Skeletal muscle satellite cell (primary cell): Measurements from ENCODE around the gene NGDN.

Experiments used
- H3K27me3 ChIP-seq: 2 replicates; pipeline ENCODE4 v1.7.0; 2013; ENCODE audit warnings: low read length; ENCODE audit not compliant: control insufficient read depth, insufficient read depth
- H3K36me3 ChIP-seq: 2 replicates; pipeline ENCODE4 v1.7.0; 2013; ENCODE audit warnings: mild to moderate bottlenecking, control low read depth, low read length; ENCODE audit not compliant: insufficient read depth
- H3K4me1 ChIP-seq: 2 replicates; pipeline ENCODE4 v1.7.0; 2013; ENCODE audit warnings: low read length; ENCODE audit not compliant: control insufficient read depth, insufficient read depth
- H3K4me2 ChIP-seq: 2 replicates; pipeline ENCODE4 v1.7.0; 2013; ENCODE audit warnings: mild to moderate bottlenecking, low read length
- H3K4me3 ChIP-seq: 2 replicates; pipeline ENCODE4 v1.7.0; 2013; ENCODE audit warnings: low read length
- H3K9ac ChIP-seq: 2 replicates; pipeline ENCODE4 v1.7.0; 2013; ENCODE audit warnings: mild to moderate bottlenecking, low read depth, low read length, moderate library complexity
- H3K9me3 ChIP-seq: replicated peaks from 2 replicates; pipeline ENCODE4 v1.7.0; 2013; ENCODE audit warnings: mild to moderate bottlenecking, control low read depth, low read length

NGDN gene

DNA sequence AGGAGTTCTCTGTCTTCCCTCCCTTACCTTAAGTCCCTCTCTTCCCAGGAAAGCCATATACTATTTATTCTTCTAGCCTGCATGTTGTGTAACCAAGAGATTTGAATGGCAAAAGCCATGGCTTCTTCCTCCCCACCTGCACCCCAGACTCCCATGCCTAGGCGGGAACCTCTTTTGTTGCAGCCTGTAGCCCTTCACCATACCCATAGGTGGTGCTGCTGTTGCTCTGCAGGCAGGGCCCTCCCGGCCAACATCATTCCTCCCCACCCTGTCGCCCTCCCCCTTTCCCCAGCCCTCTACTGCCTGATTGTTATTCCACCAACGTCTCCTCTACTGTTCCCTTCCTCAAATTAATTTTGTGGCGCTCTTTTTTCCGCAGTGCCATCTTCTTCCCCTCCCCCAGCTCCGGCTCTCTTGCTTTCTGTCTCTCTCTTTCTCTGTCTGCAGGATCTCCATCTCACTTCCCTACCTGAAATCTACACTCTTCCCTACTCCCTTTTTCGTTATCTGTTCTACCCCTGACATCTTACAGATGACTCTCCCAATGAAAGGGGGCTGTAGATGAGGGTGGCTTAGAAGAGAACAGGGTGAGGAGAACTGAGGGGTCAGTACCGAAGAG is 13.8 kb downstream of the NGDN start:
- no peak overlapping the region for H3K4me2 ChIP-seq
- H3K36me3 ChIP-seq, result peaks cover 34% of the 10 kb centered on the region
- no peaks in the 10 kb centered on the region for H3K27me3 ChIP-seq
- H3K9ac ChIP-seq, result no peak overlapping the region
- no peaks in the 10 kb centered on the region for H3K9me3 ChIP-seq
- no peak overlapping the region for H3K4me3 ChIP-seq
- H3K4me1 ChIP-seq, result no peaks in the 10 kb centered on the region

- Histone ChIP-seq H3K36me3 (peaks cover 29% of the 10 kb centered on the region), H3K4me3 (no peak overlapping the region), H3K9me3 (no peaks in the 10 kb centered on the region), H3K4me1 (no peaks in the 10 kb centered on the region), H3K9ac (no peak overlapping the region), H3K27me3 (no peaks in the 10 kb centered on the region), H3K4me2 (no peak overlapping the region)
These were observed 15.8 kb downstream of the NGDN start for GRCh38 chr14:23485326-23485725.

GRCh38 chr14:23486036-23486435 is 16.5 kb downstream of the NGDN start:
- Histone ChIP-seq H3K27me3 (no peaks in the 10 kb centered on the region), H3K9me3 (no peaks in the 10 kb centered on the region), H3K4me2 (no peak overlapping the region), H3K4me1 (no peaks in the 10 kb centered on the region), H3K36me3 (peaks cover 29% of the 10 kb centered on the region), H3K4me3 (no peak overlapping the region), H3K9ac (no peak overlapping the region)

DNA sequence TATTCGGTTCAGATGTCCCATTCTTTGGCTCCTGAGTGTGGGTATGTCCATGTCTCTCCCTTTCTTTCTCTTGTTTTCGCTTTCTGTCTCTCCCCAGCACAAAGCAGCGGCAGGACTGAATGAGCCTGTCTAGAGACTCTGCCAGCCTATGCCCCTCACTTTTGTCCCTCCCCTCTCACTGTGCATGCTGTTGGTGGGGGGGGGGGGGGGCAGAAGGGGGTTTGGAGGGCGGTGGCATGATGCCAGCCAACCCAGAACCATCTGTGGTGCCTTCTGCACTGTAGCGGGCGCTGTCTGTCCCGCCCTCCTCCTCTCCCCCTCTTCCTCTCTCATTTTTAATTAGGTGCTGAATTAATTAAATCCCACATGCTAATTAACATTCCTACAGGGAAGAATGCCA is 17.7 kb downstream of the NGDN start:
- peaks cover 29% of the 10 kb centered on the region for H3K36me3 ChIP-seq
- no peak overlapping the region for H3K9ac ChIP-seq
- H3K4me1 ChIP-seq, result no peaks in the 10 kb centered on the region
- no peak overlapping the region for H3K4me3 ChIP-seq
- H3K27me3 ChIP-seq, result no peaks in the 10 kb centered on the region
- H3K9me3 ChIP-seq, result no peaks in the 10 kb centered on the region
- H3K4me2 ChIP-seq, result no peak overlapping the region

- Histone ChIP-seq H3K9me3 (no peaks in the 10 kb centered on the region), H3K4me1 (no peaks in the 10 kb centered on the region), H3K4me3 (no peak overlapping the region), H3K36me3 (peaks cover 4% of the 10 kb centered on the region), H3K9ac (no peak overlapping the region), H3K4me2 (no peak overlapping the region), H3K27me3 (no peaks in the 10 kb centered on the region)
These were observed 23.2 kb downstream of the NGDN start for GRCh38 chr14:23492618-23493272.

DNA sequence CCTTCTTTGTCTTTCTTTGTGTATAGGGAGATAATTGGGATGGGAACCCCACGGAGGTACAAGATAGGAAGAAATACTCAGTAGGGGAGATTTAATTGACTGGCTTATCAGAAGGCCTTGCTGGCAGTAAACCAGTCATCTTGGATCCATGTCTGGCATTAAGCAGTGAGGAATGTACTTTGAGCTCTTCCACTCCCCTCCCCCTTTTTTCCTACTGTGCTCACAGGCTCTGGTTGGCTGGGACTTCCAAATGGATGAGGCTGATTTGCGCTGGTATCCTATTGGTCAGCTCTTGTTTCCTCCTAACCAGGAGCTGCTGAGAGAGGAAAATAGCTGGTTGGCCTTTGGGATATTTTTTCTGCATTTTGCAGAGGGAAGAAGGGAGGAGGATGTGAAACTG is 24.7 kb downstream of the NGDN start:
- H3K4me1 ChIP-seq, result no peaks in the 10 kb centered on the region
- H3K9ac ChIP-seq, result no peak overlapping the region
- no peak overlapping the region for H3K4me3 ChIP-seq
- H3K9me3 ChIP-seq, result no peaks in the 10 kb centered on the region
- H3K4me2 ChIP-seq, result no peak overlapping the region
- H3K36me3 ChIP-seq, result no peaks in the 10 kb centered on the region
- H3K27me3 ChIP-seq, result no peaks in the 10 kb centered on the region

GRCh38 chr14:23512156-23512555 is 42.7 kb downstream of the NGDN start:
- no peak overlapping the region for H3K4me3 ChIP-seq
- H3K4me2 ChIP-seq, result no peak overlapping the region
- peaks cover 8% of the 10 kb centered on the region for H3K27me3 ChIP-seq
- no peaks in the 10 kb centered on the region for H3K4me1 ChIP-seq
- no peaks in the 10 kb centered on the region for H3K36me3 ChIP-seq
- no peak overlapping the region for H3K9ac ChIP-seq
- H3K9me3 ChIP-seq, result no peaks in the 10 kb centered on the region

DNA sequence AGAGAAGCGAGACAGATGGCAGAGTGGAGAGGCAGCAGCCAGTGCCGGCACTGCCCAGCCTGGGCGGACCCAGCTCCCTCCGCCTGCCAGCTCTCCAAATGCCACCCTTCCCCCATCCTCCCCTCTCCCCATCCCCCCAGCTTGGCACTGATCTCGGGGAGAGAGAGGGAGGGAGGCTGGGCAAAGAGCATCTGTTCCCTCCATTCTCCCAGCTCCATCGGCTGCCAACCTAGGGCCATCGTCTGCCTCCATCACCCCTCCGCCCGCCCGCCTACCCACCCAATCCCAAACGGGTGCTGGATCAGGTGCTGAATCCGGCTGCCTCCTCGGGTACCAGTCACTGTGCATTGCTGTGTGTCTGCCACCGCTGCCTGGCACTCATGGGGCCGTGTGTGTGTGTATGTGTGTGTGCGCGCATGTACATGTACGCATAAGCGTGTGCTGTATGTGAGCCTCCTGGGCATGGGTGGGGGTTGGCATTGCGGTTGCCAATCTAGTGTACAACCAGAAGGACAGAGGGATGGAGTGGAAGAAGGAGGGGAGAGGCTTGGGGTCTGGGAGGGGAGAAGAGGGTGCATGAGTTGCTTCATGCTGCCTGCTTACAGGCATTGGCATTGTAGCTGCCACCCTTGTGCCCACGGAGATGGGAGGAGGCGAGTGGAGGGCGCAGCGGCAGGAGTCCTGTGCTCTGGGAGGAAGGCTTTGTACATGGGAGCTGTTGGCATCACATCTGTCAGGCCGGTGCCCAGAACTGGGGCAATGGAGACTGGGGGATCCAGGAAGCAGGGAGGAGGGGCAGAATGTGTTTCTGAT is 43.7 kb downstream of the NGDN start:
- Histone ChIP-seq H3K9me3 (no peaks in the 10 kb centered on the region), H3K4me1 (no peaks in the 10 kb centered on the region), H3K4me3 (no peak overlapping the region), H3K36me3 (no peaks in the 10 kb centered on the region), H3K4me2 (no peak overlapping the region), H3K27me3 (peaks cover 8% of the 10 kb centered on the region), H3K9ac (no peak overlapping the region)

- peaks cover 8% of the 10 kb centered on the region for H3K27me3 ChIP-seq
- no peak overlapping the region for H3K9ac ChIP-seq
- no peaks in the 10 kb centered on the region for H3K4me1 ChIP-seq
- H3K36me3 ChIP-seq, result no peaks in the 10 kb centered on the region
- no peak overlapping the region for H3K4me2 ChIP-seq
- H3K4me3 ChIP-seq, result no peak overlapping the region
- no peaks in the 10 kb centered on the region for H3K9me3 ChIP-seq
These were observed 44.5 kb downstream of the NGDN start for GRCh38 chr14:23513818-23514643.

- peaks cover 8% of the 10 kb centered on the region for H3K27me3 ChIP-seq
- no peak overlapping the region for H3K4me3 ChIP-seq
- no peak overlapping the region for H3K9ac ChIP-seq
- H3K4me1 ChIP-seq, result no peaks in the 10 kb centered on the region
- H3K36me3 ChIP-seq, result no peaks in the 10 kb centered on the region
- no peaks in the 10 kb centered on the region for H3K9me3 ChIP-seq
- no peak overlapping the region for H3K4me2 ChIP-seq
These were observed 45.1 kb downstream of the NGDN start for GRCh38 chr14:23514644-23514957.

GRCh38 chr14:23517650-23518326 is 48.3 kb downstream of the NGDN start:
- Histone ChIP-seq H3K9me3 (no peaks in the 10 kb centered on the region), H3K36me3 (no peaks in the 10 kb centered on the region), H3K9ac (no peak overlapping the region), H3K4me1 (no peaks in the 10 kb centered on the region), H3K4me3 (no peak overlapping the region), H3K27me3 (peaks cover 8% of the 10 kb centered on the region), H3K4me2 (no peak overlapping the region)
